Esophagus muscularis mucosa (tissue), 4 donors: ENCODE results near the gene ACTR6. TPM values are rescaled to one million over a fixed set of nuclear protein-coding genes. Genes with fewer than 3 reads are reported as not detected.
A peak's percentile ranks its signal among the peaks of the same experiment; 100 is the strongest.
"Not testable (repeated sequence)": the region's sequence is repeated elsewhere in the genome, so short reads cannot be mapped to it uniquely, and the experiment has no call there.

Source experiments
- DNase-seq: peaks from one replicate; pipeline ENCODE4 v3.0.0-alpha.2; 2017; ENCODE audit errors: extremely low spot score
- H3K27ac ChIP-seq, 4 donors: fragments of 200-600 bp; sonication (generic); replicated peaks in 1 of 4; 1 replicate in 3 of 4; 2 replicates in 1 of 4; pipeline ENCODE4 v1.5.1; 2016 to 2019; ENCODE audit warnings: mild to moderate bottlenecking in 1 of 4
- H3K27me3 ChIP-seq, 4 donors: fragments of 200-600 bp; sonication (generic); one replicate each; pipeline versions ENCODE4 v1.5.1 to v1.6.0; 2016 to 2019
- H3K36me3 ChIP-seq, 4 donors: fragments of 200-600 bp; sonication (generic); one replicate each; pipeline ENCODE4 v1.5.1; 2016 to 2019
- H3K4me1 ChIP-seq, 4 donors: fragments of 200-600 bp; sonication (generic); one replicate each; pipeline ENCODE4 v1.5.1; 2016 to 2019
- H3K4me3 ChIP-seq, 4 donors: fragments of 200-600 bp; sonication (generic); 1 replicate in 2 of 4; 2 replicates in 2 of 4; pipeline ENCODE4 v1.5.1; 2016 to 2019; ENCODE audit warnings: mild to moderate bottlenecking in 4 of 4, moderate library complexity in 1 of 4
- H3K9me3 ChIP-seq, 4 donors: fragments of 200-600 bp; sonication (generic); 1 replicate in 3 of 4; 2 replicates in 1 of 4; pipeline ENCODE4 v1.5.1; 2016 to 2019
- CTCF ChIP-seq, 3 experiments: fragments of 200-600 bp in 2 of 3; fragments of 450-650 bp in 1 of 3; sonication (generic) in 2 of 3; IDR thresholded peaks; one replicate each; pipeline ENCODE4 v1.5.1; 2017 to 2019; ENCODE audit warnings: antibody characterized with exemption in 3 of 3, mild to moderate bottlenecking in 2 of 3, moderate library complexity in 1 of 3
- EP300 ChIP-seq: sonication (generic); formaldehyde crosslinking; IDR thresholded peaks from one replicate; pipeline ENCODE4 v1.6.1; 2017; ENCODE audit warnings: antibody characterized with exemption
- POLR2A ChIP-seq: fragments of 450-650 bp; IDR thresholded peaks from one replicate; pipeline ENCODE4 v1.6.1; 2017; ENCODE audit warnings: antibody characterized with exemption, moderate library complexity, mild to moderate bottlenecking, low read depth
- POLR2AphosphoS5 ChIP-seq, 2 donors: sonication (generic); formaldehyde crosslinking; IDR thresholded peaks; one replicate each; pipeline ENCODE4 v1.6.1; 2017; ENCODE audit warnings: antibody characterized with exemption in 2 of 2
- WGBS: methylation state at CpG from one replicate; pipeline ENCODE4 v1.1.5; 2018; 5-methylcytosine and 5-hydroxymethylcytosine counted together
- intact Hi-C: fragments of 100-400 bp; cut with DNase I; formaldehyde crosslinking; loops from one replicate; pipeline ENCODE4 v1.15.1; 2023
- total RNA-seq, 4 donors: library from RNA; depleted of rRNA; stranded (reverse); fragments of >200 nt; gene quantifications; one replicate each; pipeline versions ENCODE4 v1.1.0 to v1.2.1, GENCODE V29; 2016

Gene ACTR6
- total RNA-seq, 4 donors from 2014 or later: 9.6 to 14.2 (median 13.3) TPM

- no peak for DNase-seq
- Histone ChIP-seq H3K27me3 (no peaks in the 10 kb centered on the region), H3K4me3 (no peak overlapping the region), H3K4me1 (no peaks in the 10 kb centered on the region), H3K27ac (no peak overlapping the region), H3K36me3 (peaks cover 30 to 58% (median 43%) of the 10 kb centered on the region in 4 donors), H3K9me3 (no peaks in the 10 kb centered on the region)
- TF ChIP-seq EP300: no peak
- no peak for TF ChIP-seq POLR2AphosphoS5 (IDR thresholded peaks at IDR 0.05)
- TF ChIP-seq POLR2A: no peak
- no peak for TF ChIP-seq CTCF (IDR thresholded peaks at IDR 0.05)
- intact Hi-C loops: no loop called here
Measured at GRCh38 chr12:100225491-100225890, 24.9 kb downstream of the ACTR6 start.

GRCh38 chr12:100229036-100229635, 28.5 kb downstream of the ACTR6 start:
- Histone ChIP-seq H3K9me3 (no peaks in the 10 kb centered on the region), H3K4me3 (no peak overlapping the region), H3K27ac (no peak overlapping the region), H3K27me3 (no peaks in the 10 kb centered on the region), H3K36me3 (peaks cover 13 to 22% (median 17%) of the 10 kb centered on the region in 4 donors), H3K4me1 (peaks cover 0 to 3% (median 2%) of the 10 kb centered on the region in 4 donors)
- 94% methylated on average over 5 of the region's 5 CpGs for WGBS
- no peak for TF ChIP-seq EP300
- TF ChIP-seq POLR2AphosphoS5 (IDR thresholded peaks at IDR 0.05): no peak
- no peak for TF ChIP-seq CTCF (IDR thresholded peaks at IDR 0.05)
- TF ChIP-seq POLR2A: no peak
- intact Hi-C loops: no loop called here
- DNase-seq: no peak

GRCh38 chr12:100229876-100230275, 29.3 kb downstream of the ACTR6 start:
- Histone ChIP-seq H3K27me3 (no peaks in the 10 kb centered on the region), H3K4me1 (peaks cover 0 to 10% (median 7%) of the 10 kb centered on the region in 4 donors), H3K9me3 (no peaks in the 10 kb centered on the region), H3K36me3 (peaks cover 8 to 14% (median 11%) of the 10 kb centered on the region in 4 donors), H3K27ac (no peak overlapping the region), H3K4me3 (no peak overlapping the region)
- DNase-seq: no peak
- WGBS: 86% methylated on average over 4 of the region's 4 CpGs
- TF ChIP-seq POLR2AphosphoS5 (IDR thresholded peaks at IDR 0.05) (no peak), CTCF (IDR thresholded peaks at IDR 0.05) (no peak), POLR2A (no peak), EP300 (no peak)
- intact Hi-C loops: loop anchor here (5.0 to 10.0 kb wide), 2 partner anchors 115 to 322 kb away; no protein-coding TSS in a partner anchor

GRCh38 chr12:100231873-100232272, 31.3 kb downstream of the ACTR6 start:
- H3K27ac ChIP-seq, DNase-seq, H3K4me3 ChIP-seq, H3K9me3 ChIP-seq, H3K36me3 ChIP-seq, H3K27me3 ChIP-seq: not testable (repeated sequence)
- peaks cover 0 to 11% (median 7%) of the 10 kb centered on the region in 4 donors for H3K4me1 ChIP-seq
- intact Hi-C loops: loop anchor here (5.0 to 10.0 kb wide), 2 partner anchors 113 to 320 kb away; no protein-coding TSS in a partner anchor
- WGBS: 75% methylated on average over 3 of the region's 3 CpGs

- peak overlapping the region in 1 of 4 donors; percentile 57 for H3K27ac ChIP-seq
- H3K9me3 ChIP-seq: no peaks in the 10 kb centered on the region
- H3K4me1 ChIP-seq: peaks cover 0 to 11% (median 7%) of the 10 kb centered on the region in 4 donors
- no peaks in the 10 kb centered on the region for H3K27me3 ChIP-seq
- intact Hi-C loops: loop anchor here (5.0 to 10.0 kb wide), 2 partner anchors 111 to 318 kb away; no protein-coding TSS in a partner anchor
- H3K4me3 ChIP-seq: no peak overlapping the region
- no peaks in the 10 kb centered on the region for H3K36me3 ChIP-seq
- no peak for DNase-seq
- TF ChIP-seq CTCF (IDR thresholded peaks at IDR 0.05) (no peak), POLR2AphosphoS5 (IDR thresholded peaks at IDR 0.05) (no peak), EP300 (no peak), POLR2A (no peak)
- WGBS: 39% methylated on average over 3 of the region's 3 CpGs
Measured at GRCh38 chr12:100234166-100234565, 33.6 kb downstream of the ACTR6 start.
